Nephron (organoid): Measurements from ENCODE around the gene ABCF1.

Experiments used
- H3K27ac Mint-ChIP-seq, 3 experiments: 2 replicates each; pipeline ENCODE4 v1.8.0; 2020; ENCODE audit warnings: mixed read lengths in 3 of 3, mild to moderate bottlenecking in 2 of 3, moderate library complexity in 1 of 3
- H3K27me3 Mint-ChIP-seq: 2 replicates; pipeline ENCODE4 v1.8.0; 2021; ENCODE audit warnings: low read depth, mild to moderate bottlenecking, moderate library complexity, mixed read lengths
- H3K36me3 Mint-ChIP-seq: 2 replicates; pipeline ENCODE4 v1.8.0; 2020; ENCODE audit warnings: low read depth, mixed read lengths
- H3K4me1 Mint-ChIP-seq: 2 replicates; pipeline ENCODE4 v1.8.0; 2020; ENCODE audit warnings: mixed read lengths
- H3K4me3 Mint-ChIP-seq, 3 experiments: 2 replicates each; pipeline ENCODE4 v1.8.0; 2020; ENCODE audit warnings: mild to moderate bottlenecking in 3 of 3, mixed read lengths in 3 of 3, moderate library complexity in 2 of 3
- H3K9me3 Mint-ChIP-seq: 2 replicates; pipeline ENCODE4 v1.8.0; 2020; ENCODE audit warnings: mixed read lengths
- CTCF ChIP-seq, 3 experiments: fragments of 200-600 bp; sonication (generic); IDR thresholded peaks; one replicate each; pipeline ENCODE4 v1.5.0; 2021; ENCODE audit warnings: antibody characterized with exemption in 3 of 3; ENCODE audit not compliant: unreplicated experiment in 3 of 3

Gene ABCF1

GRCh38 chr6:30556066-30556905, 15.0 kb upstream of the ABCF1 start, which contains the start of gene GNL1:
Gene GNL1, minus strand, starts transcription at chr6:30556489. Its CDS starts 286 bp downstream, at chr6:30556203.
- no peaks in the 10 kb centered on the region for H3K9me3 Mint-ChIP-seq
- no peaks in the 10 kb centered on the region for H3K27me3 Mint-ChIP-seq
- peaks cover 46% of the 10 kb centered on the region for H3K36me3 Mint-ChIP-seq
- peaks cover 27% of the 10 kb centered on the region for H3K4me1 Mint-ChIP-seq
- peak within 1 kb of the TSS; percentile 96 to 99 (median 98) for H3K4me3 Mint-ChIP-seq
- H3K27ac Mint-ChIP-seq = peak within 1 kb of the TSS; percentile 98 to 99 (median 98)
- TF ChIP-seq CTCF (IDR thresholded peaks at IDR 0.05; ENCODE audit: unreplicated experiment in 3 of 3) = no peak

GRCh38 chr6:30556906-30557682, 14.1 kb upstream of the ABCF1 start, which contains the start of gene PRR3:
Gene PRR3, plus strand, starts transcription at chr6:30557295. Its CDS starts 50 bp downstream, at chr6:30557345.
- Mint-ChIP-seq H3K4me1 (peaks cover 27% of the 10 kb centered on the region), H3K9me3 (no peaks in the 10 kb centered on the region), H3K36me3 (peaks cover 41% of the 10 kb centered on the region), H3K4me3 (peak within 1 kb of the TSS; percentile 96 to 99 (median 98)), H3K27me3 (no peaks in the 10 kb centered on the region), H3K27ac (peak within 1 kb of the TSS; percentile 98 to 99 (median 98))
- no peak for TF ChIP-seq CTCF (IDR thresholded peaks at IDR 0.05; ENCODE audit: unreplicated experiment in 3 of 3)

GRCh38 chr6:30557683-30557981, 13.6 kb upstream of the ABCF1 start:
- Mint-ChIP-seq H3K27me3 (no peaks in the 10 kb centered on the region), H3K9me3 (no peaks in the 10 kb centered on the region), H3K4me3 (peak overlapping the region; percentile 96 to 99 (median 98)), H3K4me1 (peaks cover 27% of the 10 kb centered on the region), H3K36me3 (peaks cover 41% of the 10 kb centered on the region), H3K27ac (peak overlapping the region; percentile 98 to 99 (median 98))
- no peak for TF ChIP-seq CTCF (IDR thresholded peaks at IDR 0.05; ENCODE audit: unreplicated experiment in 3 of 3)

GRCh38 chr6:30560930-30561329, 10.3 kb upstream of the ABCF1 start:
- H3K9me3 Mint-ChIP-seq = no peaks in the 10 kb centered on the region
- no peak overlapping the region for H3K4me3 Mint-ChIP-seq
- peaks cover 21% of the 10 kb centered on the region for H3K4me1 Mint-ChIP-seq
- no peak overlapping the region for H3K27ac Mint-ChIP-seq
- TF ChIP-seq CTCF (IDR thresholded peaks at IDR 0.05; ENCODE audit: unreplicated experiment in 3 of 3) = no peak
- no peaks in the 10 kb centered on the region for H3K27me3 Mint-ChIP-seq
- H3K36me3 Mint-ChIP-seq = peaks cover 39% of the 10 kb centered on the region

GRCh38 chr6:30562470-30563425, 8.5 kb upstream of the ABCF1 start:
- H3K4me1 Mint-ChIP-seq = peaks cover 10% of the 10 kb centered on the region
- TF ChIP-seq CTCF (IDR thresholded peaks at IDR 0.05; ENCODE audit: unreplicated experiment in 3 of 3) = no peak
- no peak overlapping the region for H3K4me3 Mint-ChIP-seq
- H3K36me3 Mint-ChIP-seq = peaks cover 36% of the 10 kb centered on the region
- no peak overlapping the region for H3K27ac Mint-ChIP-seq
- no peaks in the 10 kb centered on the region for H3K9me3 Mint-ChIP-seq
- H3K27me3 Mint-ChIP-seq = no peaks in the 10 kb centered on the region
